ENCODE results near the gene RNF41. TPM values are rescaled to one million over a fixed set of nuclear protein-coding genes. Genes with fewer than 3 reads are reported as not detected.

Gene RNF41
- total RNA-seq, 3 donors from 2014 or later (not counting 1 experiment from before 2014, with no cell fraction given): 32.3 to 44.5 (median 38.6) TPM

DNA sequence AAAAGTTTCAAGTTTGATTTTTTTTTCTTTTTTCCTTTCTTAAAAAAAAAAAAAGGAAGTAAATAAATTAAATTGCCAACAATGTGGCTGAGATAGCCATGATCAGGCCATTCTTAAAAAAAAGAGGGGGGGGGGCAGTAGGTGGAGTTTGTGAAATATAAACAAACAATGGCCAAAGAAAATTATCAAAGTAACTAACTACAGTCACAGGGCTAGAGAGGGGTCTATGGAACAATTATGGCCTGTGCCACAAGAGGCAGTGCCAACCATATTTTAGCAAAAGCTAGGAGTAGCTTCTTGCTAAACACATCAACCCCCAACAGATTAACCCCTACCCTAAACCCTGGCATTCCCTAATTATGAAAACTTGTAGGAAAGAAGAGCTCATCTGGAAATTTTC, 16.3 kb downstream of the RNF41 start:
- no peak overlapping the region for H3K4me3 Mint-ChIP-seq
- ATAC-seq (peak in 1 of 3 donors; percentile 40), DNase-seq (no peak)
- no peak overlapping the region for H3K27ac Mint-ChIP-seq
- Histone ChIP-seq H3K4me1 (ENCODE audit: control insufficient read depth, insufficient read depth, low read length) (no peaks in the 10 kb centered on the region), H3K36me3 (ENCODE audit: control insufficient read depth, insufficient read depth, low read length) (peaks cover 46% of the 10 kb centered on the region), H3K9me3 (ENCODE audit: control insufficient read depth, insufficient read depth, low read length) (no peaks in the 10 kb centered on the region), H3K27me3 (ENCODE audit: control insufficient read depth, insufficient read depth, low read length) (no peaks in the 10 kb centered on the region), H3K27ac (ENCODE audit: low read length) (no peak overlapping the region), H3K4me3 (ENCODE audit: low read length) (no peak overlapping the region)
- no peaks in the 10 kb centered on the region for H3K4me1 Mint-ChIP-seq
- TF ChIP-seq, protein P1, sequence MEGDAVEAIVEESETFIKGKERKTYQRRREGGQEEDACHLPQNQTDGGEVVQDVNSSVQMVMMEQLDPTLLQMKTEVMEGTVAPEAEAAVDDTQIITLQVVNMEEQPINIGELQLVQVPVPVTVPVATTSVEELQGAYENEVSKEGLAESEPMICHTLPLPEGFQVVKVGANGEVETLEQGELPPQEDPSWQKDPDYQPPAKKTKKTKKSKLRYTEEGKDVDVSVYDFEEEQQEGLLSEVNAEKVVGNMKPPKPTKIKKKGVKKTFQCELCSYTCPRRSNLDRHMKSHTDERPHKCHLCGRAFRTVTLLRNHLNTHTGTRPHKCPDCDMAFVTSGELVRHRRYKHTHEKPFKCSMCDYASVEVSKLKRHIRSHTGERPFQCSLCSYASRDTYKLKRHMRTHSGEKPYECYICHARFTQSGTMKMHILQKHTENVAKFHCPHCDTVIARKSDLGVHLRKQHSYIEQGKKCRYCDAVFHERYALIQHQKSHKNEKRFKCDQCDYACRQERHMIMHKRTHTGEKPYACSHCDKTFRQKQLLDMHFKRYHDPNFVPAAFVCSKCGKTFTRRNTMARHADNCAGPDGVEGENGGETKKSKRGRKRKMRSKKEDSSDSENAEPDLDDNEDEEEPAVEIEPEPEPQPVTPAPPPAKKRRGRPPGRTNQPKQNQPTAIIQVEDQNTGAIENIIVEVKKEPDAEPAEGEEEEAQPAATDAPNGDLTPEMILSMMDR (IDR thresholded peaks at IDR 0.05): no peak
- peaks cover 9% of the 10 kb centered on the region for H3K36me3 Mint-ChIP-seq
- H3K27me3 Mint-ChIP-seq (ENCODE audit: low read depth in 2 of 2): no peaks in the 10 kb centered on the region
- no peaks in the 10 kb centered on the region for H3K9me3 Mint-ChIP-seq
- intact Hi-C loops (cut with micrococcal nuclease): no loop called here

DNA sequence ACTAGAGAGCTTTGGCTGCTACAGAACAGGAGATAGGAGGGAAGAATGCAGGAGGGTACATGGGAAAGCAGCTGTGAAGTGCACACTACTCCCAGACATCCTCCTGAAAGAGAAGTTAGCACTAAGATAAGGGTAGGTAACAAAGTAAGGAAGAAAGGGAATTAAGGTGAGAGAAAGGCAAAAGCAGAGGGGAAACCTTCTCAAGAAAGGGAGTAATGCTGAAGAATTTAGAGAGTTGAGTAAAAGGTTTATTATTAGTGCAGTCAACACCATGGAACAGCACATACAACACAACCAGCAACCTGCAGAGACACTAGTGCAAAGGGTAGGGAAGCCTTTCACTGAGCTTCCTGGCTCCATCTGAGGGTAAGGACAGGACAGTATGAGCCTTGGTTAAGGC, 17.4 kb downstream of the RNF41 start:
- H3K36me3 ChIP-seq (ENCODE audit: control insufficient read depth, insufficient read depth, low read length): peaks cover 37% of the 10 kb centered on the region
- TF ChIP-seq, protein P1 (IDR thresholded peaks at IDR 0.05): no peak
- Mint-ChIP-seq H3K36me3 (peaks cover 9% of the 10 kb centered on the region), H3K27me3 (ENCODE audit: low read depth in 2 of 2) (no peaks in the 10 kb centered on the region), H3K27ac (peak overlapping the region in 1 of 2 donors; percentile 56), H3K9me3 (no peaks in the 10 kb centered on the region), H3K4me3 (no peak overlapping the region), H3K4me1 (no peaks in the 10 kb centered on the region)
- no peaks in the 10 kb centered on the region for H3K27me3 ChIP-seq (ENCODE audit: control insufficient read depth, insufficient read depth, low read length)
- H3K4me3 ChIP-seq (ENCODE audit: low read length): no peak overlapping the region
- ATAC-seq: no peak
- intact Hi-C loops (cut with micrococcal nuclease): no loop called here
- no peak overlapping the region for H3K27ac ChIP-seq (ENCODE audit: low read length)
- H3K4me1 ChIP-seq (ENCODE audit: control insufficient read depth, insufficient read depth, low read length): no peaks in the 10 kb centered on the region
- no peak for DNase-seq
- H3K9me3 ChIP-seq (ENCODE audit: control insufficient read depth, insufficient read depth, low read length): no peaks in the 10 kb centered on the region

DNA sequence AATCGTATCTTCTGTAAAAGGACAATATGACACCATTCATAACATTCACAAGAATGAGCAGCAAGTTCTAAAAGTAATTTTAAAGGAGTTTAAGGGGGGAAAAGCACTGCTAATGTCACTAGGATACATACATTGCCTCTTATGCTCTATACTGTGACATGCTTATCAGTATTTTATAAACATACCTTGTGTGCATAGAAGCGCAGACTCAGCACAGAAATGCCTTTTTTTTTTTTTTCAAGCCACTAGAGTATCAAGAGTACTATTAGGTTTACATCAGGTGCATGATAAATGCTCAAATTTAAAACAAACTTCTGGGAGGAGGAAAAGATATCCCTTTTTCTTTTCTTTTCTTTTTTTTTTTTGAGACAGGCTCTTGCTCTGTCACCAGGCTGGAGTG, 18.9 kb downstream of the RNF41 start:
- H3K4me1 Mint-ChIP-seq: no peaks in the 10 kb centered on the region
- H3K36me3 ChIP-seq (ENCODE audit: control insufficient read depth, insufficient read depth, low read length): peaks cover 32% of the 10 kb centered on the region
- intact Hi-C loops (cut with micrococcal nuclease): no loop called here
- H3K27ac ChIP-seq (ENCODE audit: low read length): no peak overlapping the region
- peaks cover 9% of the 10 kb centered on the region for H3K36me3 Mint-ChIP-seq
- WGBS (ENCODE audit: insufficient coverage): no CpG with 5 or more reads among the region's 2 CpGs
- no peaks in the 10 kb centered on the region for H3K27me3 ChIP-seq (ENCODE audit: control insufficient read depth, insufficient read depth, low read length)
- TF ChIP-seq, protein P1 (IDR thresholded peaks at IDR 0.05): no peak
- ATAC-seq (no peak), DNase-seq (no peak)
- no peaks in the 10 kb centered on the region for H3K9me3 Mint-ChIP-seq
- H3K4me1 ChIP-seq (ENCODE audit: control insufficient read depth, insufficient read depth, low read length): no peaks in the 10 kb centered on the region
- no peak overlapping the region for H3K4me3 ChIP-seq (ENCODE audit: low read length)
- no peaks in the 10 kb centered on the region for H3K27me3 Mint-ChIP-seq (ENCODE audit: low read depth in 2 of 2)
- H3K27ac Mint-ChIP-seq: peak overlapping the region in 1 of 2 donors; percentile 47
- H3K9me3 ChIP-seq (ENCODE audit: control insufficient read depth, insufficient read depth, low read length): no peaks in the 10 kb centered on the region
- no peak overlapping the region for H3K4me3 Mint-ChIP-seq

DNA sequence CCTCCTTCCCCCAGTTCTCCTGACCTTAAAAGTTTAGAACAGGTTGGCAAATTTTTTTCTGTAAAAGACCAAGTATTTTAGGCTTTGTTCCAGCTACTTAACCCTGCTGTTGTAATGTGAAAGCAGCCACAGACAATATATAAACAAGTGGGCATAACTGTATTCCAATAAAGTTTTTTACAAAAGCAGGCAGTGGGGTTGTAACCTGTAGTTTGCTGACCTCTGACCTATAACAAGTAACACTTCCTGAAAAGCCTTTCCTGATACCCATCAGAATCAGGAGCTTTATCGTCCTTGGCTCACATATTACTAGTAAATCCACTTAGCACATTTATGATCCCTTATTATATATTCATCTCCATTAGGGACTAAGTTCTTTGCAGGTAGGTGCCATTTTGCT, 19.4 kb downstream of the RNF41 start:
- DNase-seq (no peak), ATAC-seq (no peak)
- Histone ChIP-seq H3K36me3 (ENCODE audit: control insufficient read depth, insufficient read depth, low read length) (peaks cover 28% of the 10 kb centered on the region), H3K4me3 (ENCODE audit: low read length) (no peak overlapping the region), H3K4me1 (ENCODE audit: control insufficient read depth, insufficient read depth, low read length) (no peaks in the 10 kb centered on the region), H3K27ac (ENCODE audit: low read length) (no peak overlapping the region), H3K9me3 (ENCODE audit: control insufficient read depth, insufficient read depth, low read length) (no peaks in the 10 kb centered on the region), H3K27me3 (ENCODE audit: control insufficient read depth, insufficient read depth, low read length) (no peaks in the 10 kb centered on the region)
- H3K27ac Mint-ChIP-seq: peak overlapping the region in 1 of 2 donors; percentile 47
- no peaks in the 10 kb centered on the region for H3K9me3 Mint-ChIP-seq
- TF ChIP-seq, protein P1 (IDR thresholded peaks at IDR 0.05): no peak
- intact Hi-C loops (cut with micrococcal nuclease): no loop called here
- 81% methylated on average over 1 of the region's 1 CpG for WGBS (ENCODE audit: insufficient coverage)
- no peaks in the 10 kb centered on the region for H3K4me1 Mint-ChIP-seq
- H3K27me3 Mint-ChIP-seq (ENCODE audit: low read depth in 2 of 2): no peaks in the 10 kb centered on the region
- peaks cover 4% of the 10 kb centered on the region for H3K36me3 Mint-ChIP-seq
- no peak overlapping the region for H3K4me3 Mint-ChIP-seq
